Spleen (tissue), 11 donors: ENCODE data around the gene NDUFS8. TPM values are rescaled to one million over a fixed set of nuclear protein-coding genes. Genes with fewer than 3 reads are reported as not detected.

Source experiments
- DNase-seq: peaks from one replicate; pipeline ENCODE4 v3.0.0-alpha.2; 2020
- H3K27ac ChIP-seq, 8 donors: fragments of 200-600 bp; sonication (generic) in 7 of 8; 1 replicate in 4 of 8; 2 replicates in 4 of 8; pipeline versions ENCODE4 v1.5.0 to v1.8.0; 2016 to 2021; ENCODE audit warnings: inconsistent platforms in 4 of 8, mild to moderate bottlenecking in 4 of 8, moderate library complexity in 1 of 8
- H3K27me3 ChIP-seq, 7 donors: fragments of 200-600 bp; sonication (generic) in 6 of 7; replicated peaks in 1 of 7; 1 replicate in 4 of 7; 2 replicates in 3 of 7; pipeline versions ENCODE4 v1.5.0 to v1.8.0; 2016 to 2021; ENCODE audit warnings: inconsistent platforms in 3 of 7, mild to moderate bottlenecking in 1 of 7
- H3K36me3 ChIP-seq, 6 donors: fragments of 200-600 bp; sonication (generic) in 5 of 6; 1 replicate in 4 of 6; 2 replicates in 2 of 6; pipeline versions ENCODE4 v1.5.0 to v1.8.0; 2016 to 2021; ENCODE audit warnings: inconsistent platforms in 2 of 6
- H3K4me1 ChIP-seq, 6 donors: fragments of 200-600 bp; sonication (generic) in 5 of 6; 1 replicate in 3 of 6; 2 replicates in 3 of 6; pipeline versions ENCODE4 v1.5.0 to v1.8.0; 2016 to 2021; ENCODE audit warnings: inconsistent platforms in 3 of 6
- H3K4me3 ChIP-seq, 8 donors: fragments of 200-600 bp; sonication (generic) in 7 of 8; 1 replicate in 4 of 8; 2 replicates in 4 of 8; pipeline versions ENCODE4 v1.5.0 to v1.8.0; 2016 to 2021; ENCODE audit warnings: inconsistent platforms in 4 of 8, mild to moderate bottlenecking in 4 of 8, moderate library complexity in 2 of 8
- H3K9me3 ChIP-seq, 8 donors: fragments of 200-600 bp; sonication (generic) in 7 of 8; 1 replicate in 4 of 8; 2 replicates in 4 of 8; pipeline versions ENCODE4 v1.5.0 to v1.8.0; 2016 to 2021; ENCODE audit warnings: inconsistent platforms in 4 of 8
- POLR2A ChIP-seq, 3 donors: fragments of 450-650 bp; IDR thresholded peaks; one replicate each; pipeline ENCODE4 v1.5.1; 2017; ENCODE audit warnings: antibody characterized with exemption in 3 of 3, mild to moderate bottlenecking in 1 of 3
- POLR2AphosphoS5 ChIP-seq, 3 donors: sonication (generic); formaldehyde crosslinking; IDR thresholded peaks; one replicate each; pipeline ENCODE4 v1.5.1; 2017; ENCODE audit warnings: antibody characterized with exemption in 3 of 3
- WGBS, 5 donors: extraction: QIAGEN DNeasy Blood & Tissue Kit in 3 of 5; methylation state at CpG; one replicate each; pipeline versions ENCODE4 v1.1.5 to v1.1.7; 2013 to 2018; 5-methylcytosine and 5-hydroxymethylcytosine counted together
- intact Hi-C: fragments of 100-400 bp; cut with DNase I; formaldehyde crosslinking; loops from one replicate; pipeline ENCODE4 v1.15.0; 2023; ENCODE audit warnings: low total_unique reads
- polyA plus RNA-seq, 3 donors: library from polyadenylated mRNA; stranded (reverse); fragments of 200-250 nt; gene quantifications; one replicate each; pipeline ENCODE4 v1.2.1, GENCODE V29; 2013
- total RNA-seq, 7 donors: library from RNA; depleted of rRNA in 3 of 7; stranded (reverse); fragments of >200 nt in 3 of 7; fragmentation: NEBNext Ultra II Directional in 4 of 7; extraction: Animal tissue kit (Norgen Biotek cat#: 25700) in 4 of 7; gene quantifications; one replicate each; pipeline versions ENCODE4 v1.1.0 to v1.2.1, GENCODE V29; 2016 to 2021
- TF ChIP-seq, protein P1 (sequence below), 11 experiments: fragments of 200-600 bp in 7 of 11; fragments of 450-650 bp in 4 of 11; sonication (generic) in 4 of 11; IDR thresholded peaks in 8 of 11; conservative IDR thresholded peaks in 3 of 11; 1 replicate in 7 of 11; 2 replicates in 4 of 11; pipeline versions ENCODE4 v1.4.0 to v1.8.0; 2016 to 2021; ENCODE audit warnings: antibody characterized with exemption in 11 of 11, inconsistent platforms in 4 of 11, mild to moderate bottlenecking in 1 of 11
- donor health status: healthy with polysubstance abuse.
- donor health status: DM: no; HTN: no; CAD: no; lungs with moderate emphysema.
- donor health status: DM: no; HTN: no; CAD: no.
- donor health status: Bipolar disorder and iron deficiency.
- donor health status: healthy.
- donor health status: DM: no; HTN: no; CAD: no.
- donor health status: DM: yes; HTN: yes; CAD: no.

NDUFS8 gene
- total and polyA plus RNA-seq, 10 donors: 75.4 to 132 (median 95.1) TPM

DNA sequence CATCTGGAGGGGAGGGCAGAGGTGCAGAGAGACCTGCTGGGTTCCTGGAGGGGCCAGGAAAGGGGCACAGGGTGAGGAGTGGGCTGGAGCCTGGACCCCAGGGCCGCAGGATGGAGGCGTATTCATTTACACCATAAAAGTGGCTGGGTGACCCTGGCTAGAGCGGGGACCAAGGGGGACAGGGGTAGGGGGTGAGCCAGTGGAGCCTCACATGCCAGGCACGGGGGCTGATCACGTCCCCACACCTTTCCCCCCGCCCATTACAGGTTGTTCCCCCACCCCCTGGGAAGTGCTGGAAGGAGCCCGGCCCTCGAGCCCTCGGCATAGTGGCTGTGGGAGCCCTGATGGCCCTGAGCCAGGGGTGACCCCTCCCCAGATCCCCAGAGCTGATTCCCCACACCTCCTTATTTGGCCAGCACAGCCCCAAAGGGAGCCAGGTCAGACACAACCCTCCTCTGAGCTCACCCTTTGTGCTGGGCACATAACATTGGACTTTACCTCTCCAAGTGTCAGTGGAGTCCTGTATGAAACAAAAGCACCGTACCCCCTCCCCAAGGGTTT, 9.1 kb downstream of the NDUFS8 start:
- H3K4me1 ChIP-seq: peaks cover 40 to 89% (median 66%) of the 10 kb centered on the region in 6 donors
- peak overlapping the region; percentile 85 to 97 (median 92) for H3K27ac ChIP-seq
- H3K4me3 ChIP-seq: peak overlapping the region; percentile 67 to 97 (median 86)
- H3K27me3 ChIP-seq: no peaks in the 10 kb centered on the region
- WGBS, 5 donors: 9 to 28% (median 20%) methylated on average over 6 to 10 of the region's 10 CpGs
- DNase-seq: peak; percentile 84
- H3K36me3 ChIP-seq: peaks cover 0 to 52% (median 34%) of the 10 kb centered on the region in 6 donors
- no peaks in the 10 kb centered on the region for H3K9me3 ChIP-seq
- intact Hi-C loops: no loop called here
- TF ChIP-seq, protein P1, sequence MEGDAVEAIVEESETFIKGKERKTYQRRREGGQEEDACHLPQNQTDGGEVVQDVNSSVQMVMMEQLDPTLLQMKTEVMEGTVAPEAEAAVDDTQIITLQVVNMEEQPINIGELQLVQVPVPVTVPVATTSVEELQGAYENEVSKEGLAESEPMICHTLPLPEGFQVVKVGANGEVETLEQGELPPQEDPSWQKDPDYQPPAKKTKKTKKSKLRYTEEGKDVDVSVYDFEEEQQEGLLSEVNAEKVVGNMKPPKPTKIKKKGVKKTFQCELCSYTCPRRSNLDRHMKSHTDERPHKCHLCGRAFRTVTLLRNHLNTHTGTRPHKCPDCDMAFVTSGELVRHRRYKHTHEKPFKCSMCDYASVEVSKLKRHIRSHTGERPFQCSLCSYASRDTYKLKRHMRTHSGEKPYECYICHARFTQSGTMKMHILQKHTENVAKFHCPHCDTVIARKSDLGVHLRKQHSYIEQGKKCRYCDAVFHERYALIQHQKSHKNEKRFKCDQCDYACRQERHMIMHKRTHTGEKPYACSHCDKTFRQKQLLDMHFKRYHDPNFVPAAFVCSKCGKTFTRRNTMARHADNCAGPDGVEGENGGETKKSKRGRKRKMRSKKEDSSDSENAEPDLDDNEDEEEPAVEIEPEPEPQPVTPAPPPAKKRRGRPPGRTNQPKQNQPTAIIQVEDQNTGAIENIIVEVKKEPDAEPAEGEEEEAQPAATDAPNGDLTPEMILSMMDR (IDR thresholded peaks at IDR 0.05 in 8 of 11, conservative IDR thresholded peaks at IDR 0.05 in 3 of 11): no peak
- TF ChIP-seq POLR2A (IDR thresholded peaks at IDR 0.05) (no peak), POLR2AphosphoS5 (IDR thresholded peaks at IDR 0.05) (no peak)

DNA sequence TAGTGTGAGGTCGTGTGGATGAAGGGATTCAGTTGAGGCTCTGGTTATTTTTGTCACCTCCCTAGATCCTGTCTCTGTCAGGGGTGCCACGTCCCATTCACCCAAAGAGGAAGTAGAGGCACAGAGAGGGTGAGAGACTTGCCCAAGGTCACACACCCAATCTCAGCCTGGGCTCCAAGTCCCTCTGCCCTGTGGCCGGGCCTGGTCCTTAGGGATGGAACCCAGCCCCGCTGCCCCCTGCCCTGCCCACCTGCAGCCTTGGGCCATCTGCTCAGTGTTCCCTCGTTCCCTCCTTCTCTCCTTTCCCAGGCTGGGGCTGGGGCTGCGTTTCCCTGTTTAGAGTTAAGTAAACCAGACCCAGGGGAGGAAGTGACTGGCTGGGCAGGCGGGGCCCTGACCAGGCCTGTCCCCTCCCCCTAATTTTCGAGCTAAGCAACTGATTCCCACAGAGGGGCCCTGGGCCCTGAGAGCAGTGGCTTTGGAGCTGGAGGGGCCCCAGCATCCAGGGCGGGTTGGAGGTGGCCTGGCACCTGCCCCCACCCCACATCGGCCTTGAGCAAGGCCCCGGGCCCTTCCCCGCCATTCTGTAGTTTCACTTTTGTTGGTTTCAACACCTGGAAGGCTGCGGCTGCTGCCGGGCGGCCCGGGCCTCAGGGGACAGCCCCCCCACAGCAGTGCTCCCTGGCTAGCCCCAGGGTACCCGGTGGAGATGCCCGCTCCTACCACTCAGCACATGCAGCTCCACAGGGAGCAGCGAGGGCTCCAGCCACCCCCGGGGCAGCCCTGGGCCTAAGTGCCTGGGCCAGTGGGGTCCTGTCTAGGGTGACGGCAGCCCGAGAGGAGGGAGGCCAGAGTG, 9.8 kb downstream of the NDUFS8 start:
- Histone ChIP-seq H3K4me1 (peaks cover 40 to 82% (median 66%) of the 10 kb centered on the region in 6 donors), H3K27ac (peak overlapping the region; percentile 85 to 97 (median 92)), H3K9me3 (no peaks in the 10 kb centered on the region), H3K36me3 (peaks cover 0 to 53% (median 41%) of the 10 kb centered on the region in 6 donors), H3K27me3 (no peaks in the 10 kb centered on the region), H3K4me3 (peak overlapping the region; percentile 67 to 97 (median 86))
- DNase-seq: peak; percentile 93
- 2 to 9% (median 3%) methylated on average over 14 to 22 of the region's 22 CpGs for WGBS, 5 donors
- peak; percentile 38 to 80 (median 59) for TF ChIP-seq POLR2AphosphoS5 (IDR thresholded peaks at IDR 0.05)
- TF ChIP-seq POLR2A (IDR thresholded peaks at IDR 0.05): no peak
- intact Hi-C loops: no loop called here

DNA sequence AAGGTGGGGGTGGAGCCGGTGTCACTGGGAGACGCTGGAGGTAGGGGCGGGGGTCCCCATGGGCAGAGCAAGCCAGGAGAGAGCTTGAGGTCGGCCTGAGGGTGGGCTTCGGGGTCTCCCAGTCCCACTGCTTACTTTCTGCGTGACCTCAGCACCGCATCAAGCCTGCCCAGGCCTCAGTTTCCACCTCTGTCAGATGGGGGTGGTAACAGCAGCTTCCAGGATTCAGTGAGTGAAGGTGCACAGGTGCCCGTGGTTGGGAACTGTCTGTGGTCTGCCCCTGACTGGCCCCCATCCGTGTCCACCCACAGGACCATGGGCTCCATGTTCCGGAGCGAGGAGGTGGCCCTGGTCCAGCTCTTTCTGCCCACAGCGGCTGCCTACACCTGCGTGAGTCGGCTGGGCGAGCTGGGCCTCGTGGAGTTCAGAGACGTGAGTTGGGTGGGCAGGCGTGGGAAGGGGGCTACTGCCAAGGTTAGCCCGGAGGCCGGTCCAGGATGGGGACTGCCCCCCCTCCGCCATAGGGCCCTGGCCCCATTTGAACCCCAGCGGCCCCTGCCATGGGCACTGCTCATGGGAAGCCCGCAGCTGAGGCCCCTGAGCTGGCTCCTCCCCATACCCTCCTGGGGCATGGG, 10.6 kb downstream of the NDUFS8 start:
- no peaks in the 10 kb centered on the region for H3K27me3 ChIP-seq
- intact Hi-C loops: no loop called here
- H3K36me3 ChIP-seq: peaks cover 0 to 53% (median 48%) of the 10 kb centered on the region in 6 donors
- peak overlapping the region; percentile 67 to 97 (median 86) for H3K4me3 ChIP-seq
- peak overlapping the region; percentile 85 to 97 (median 92) for H3K27ac ChIP-seq
- H3K4me1 ChIP-seq: peaks cover 37 to 75% (median 62%) of the 10 kb centered on the region in 6 donors
- no peaks in the 10 kb centered on the region for H3K9me3 ChIP-seq
- TF ChIP-seq POLR2A (IDR thresholded peaks at IDR 0.05) (no peak), POLR2AphosphoS5 (IDR thresholded peaks at IDR 0.05) (no peak)
- TF ChIP-seq, protein P1 (IDR thresholded peaks at IDR 0.05 in 8 of 11, conservative IDR thresholded peaks at IDR 0.05 in 3 of 11): no peak
- peak; percentile 84 for DNase-seq
- WGBS, 5 donors: 70 to 81% (median 77%) methylated on average over 18 to 23 of the region's 23 CpGs

DNA sequence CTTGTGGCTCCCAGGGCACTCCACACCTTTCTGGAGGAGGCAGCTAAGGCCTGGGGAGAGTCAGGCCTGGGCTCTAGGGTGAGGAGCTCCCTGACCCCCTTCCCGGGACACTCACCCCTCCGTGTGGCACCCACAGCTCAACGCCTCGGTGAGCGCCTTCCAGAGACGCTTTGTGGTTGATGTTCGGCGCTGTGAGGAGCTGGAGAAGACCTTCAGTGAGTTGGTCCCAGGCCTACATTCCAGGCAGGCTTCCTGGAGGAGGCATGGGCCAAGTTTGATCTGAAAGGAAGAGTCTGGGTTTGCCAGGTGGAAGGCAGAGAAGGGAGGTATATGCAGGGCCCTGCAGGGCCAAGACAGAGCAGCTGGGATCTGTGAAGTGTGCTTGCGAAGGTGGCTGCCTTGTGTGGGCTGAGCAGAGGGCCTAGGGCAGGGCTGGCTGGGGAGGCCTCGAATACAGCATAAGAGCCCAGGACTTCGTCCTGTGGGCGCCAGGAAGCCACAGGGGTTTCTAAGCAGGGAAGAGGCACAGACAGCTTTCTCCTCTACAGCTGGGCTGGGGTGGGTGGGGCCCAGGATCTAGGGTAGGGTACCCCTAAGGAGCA, 11.2 kb downstream of the NDUFS8 start:
- H3K36me3 ChIP-seq: peaks cover 0 to 58% (median 55%) of the 10 kb centered on the region in 6 donors
- intact Hi-C loops: no loop called here

More for the DNA sequence above, 11.2 kb downstream of the NDUFS8 start:
- H3K4me1 ChIP-seq: peaks cover 31 to 68% (median 56%) of the 10 kb centered on the region in 6 donors
- DNase-seq: no peak
- H3K9me3 ChIP-seq: no peaks in the 10 kb centered on the region
- H3K27me3 ChIP-seq: no peaks in the 10 kb centered on the region
- peak overlapping the region in 6 of 8 donors; percentile 85 to 97 (median 94) for H3K27ac ChIP-seq
- peak overlapping the region in 2 of 8 donors; percentile 82 to 97 for H3K4me3 ChIP-seq
- TF ChIP-seq POLR2A (IDR thresholded peaks at IDR 0.05) (no peak), POLR2AphosphoS5 (IDR thresholded peaks at IDR 0.05) (no peak)
- TF ChIP-seq, protein P1 (IDR thresholded peaks at IDR 0.05 in 8 of 11, conservative IDR thresholded peaks at IDR 0.05 in 3 of 11): no peak
- 73 to 84% (median 82%) methylated on average over 11 to 12 of the region's 12 CpGs for WGBS, 5 donors
